WERI-Rb-1 (cell line): ENCODE results near the gene ESRP2.

Experiments
- DNase-seq: peaks from one replicate; pipeline ENCODE4 v3.0.0-alpha.2; 2020
- H3K27ac ChIP-seq: fragments of 250-450 bp; sonication (Bioruptor Pico); 2 replicates; pipeline ENCODE4 v1.5.1; 2020; ENCODE audit warnings: mild to moderate bottlenecking, moderate library complexity
- H3K27me3 ChIP-seq: fragments of 250-450 bp; sonication (Bioruptor Pico); 2 replicates; pipeline ENCODE4 v1.5.1; 2021; ENCODE audit warnings: mild to moderate bottlenecking, low read depth, moderate library complexity; ENCODE audit not compliant: insufficient read depth, severe bottlenecking
- H3K36me3 ChIP-seq: fragments of 250-450 bp; sonication (Bioruptor Pico); 2 replicates; pipeline ENCODE4 v1.5.1; 2020; ENCODE audit warnings: mild to moderate bottlenecking, moderate library complexity
- H3K4me3 ChIP-seq: 2 replicates; pipeline ENCODE4 v1.5.1; 2011; ENCODE audit warnings: low read depth, mild to moderate bottlenecking, control low read depth, low read length
- H3K9me3 ChIP-seq: fragments of 250-450 bp; sonication (Bioruptor Pico); 2 replicates; pipeline ENCODE4 v1.5.1; 2021; ENCODE audit warnings: mild to moderate bottlenecking, moderate library complexity; ENCODE audit not compliant: severe bottlenecking
- CTCF ChIP-seq: IDR thresholded peaks from 2 replicates; pipeline ENCODE4 v1.5.1; 2011; ENCODE audit warnings: low read depth, mild to moderate bottlenecking, control low read depth, inconsistent platforms, low read length

ESRP2 gene

GRCh38 chr16:68281368-68282063 lies 45.6 kb upstream of the ESRP2 start:
- H3K36me3 ChIP-seq, result peaks cover 28% of the 10 kb centered on the region

GRCh38 chr16:68279726-68280558 lies 44.0 kb upstream of the ESRP2 start:
- no peak overlapping the region for H3K27ac ChIP-seq
- H3K27me3 ChIP-seq, result no peaks in the 10 kb centered on the region
- no peaks in the 10 kb centered on the region for H3K9me3 ChIP-seq
- H3K36me3 ChIP-seq, result peaks cover 28% of the 10 kb centered on the region
- TF ChIP-seq CTCF, result no peak
- DNase-seq, result no peak
- no peak overlapping the region for H3K4me3 ChIP-seq

More at GRCh38 chr16:68281368-68282063, 45.6 kb upstream of the ESRP2 start:
- no peak overlapping the region for H3K4me3 ChIP-seq
- H3K27me3 ChIP-seq, result no peaks in the 10 kb centered on the region
- TF ChIP-seq CTCF, result no peak
- DNase-seq, result no peak
- no peak overlapping the region for H3K27ac ChIP-seq
- no peaks in the 10 kb centered on the region for H3K9me3 ChIP-seq

- TF ChIP-seq CTCF, result no peak
- peak overlapping the region; percentile 61 for H3K27ac ChIP-seq
- H3K9me3 ChIP-seq, result no peaks in the 10 kb centered on the region
- peaks cover 33% of the 10 kb centered on the region for H3K36me3 ChIP-seq
- H3K4me3 ChIP-seq, result no peak overlapping the region
- H3K27me3 ChIP-seq, result no peaks in the 10 kb centered on the region
- no peak for DNase-seq
Measured at GRCh38 chr16:68276223-68276622, 40.3 kb upstream of the ESRP2 start.

- Histone ChIP-seq H3K36me3 (peaks cover 31% of the 10 kb centered on the region), H3K9me3 (no peaks in the 10 kb centered on the region), H3K27ac (peak overlapping the region; percentile 61), H3K27me3 (no peaks in the 10 kb centered on the region), H3K4me3 (no peak overlapping the region)
- TF ChIP-seq CTCF, result no peak
- DNase-seq, result no peak
Measured at GRCh38 chr16:68275611-68276191, 39.8 kb upstream of the ESRP2 start.

GRCh38 chr16:68274441-68274840 lies 38.5 kb upstream of the ESRP2 start:
- no peak for TF ChIP-seq CTCF
- peaks cover 24% of the 10 kb centered on the region for H3K36me3 ChIP-seq
- no peak for DNase-seq

More at GRCh38 chr16:68274441-68274840, 38.5 kb upstream of the ESRP2 start:
- H3K27me3 ChIP-seq, result no peaks in the 10 kb centered on the region
- no peak overlapping the region for H3K4me3 ChIP-seq
- no peaks in the 10 kb centered on the region for H3K9me3 ChIP-seq
- H3K27ac ChIP-seq, result no peak overlapping the region
